Lower leg skin (tissue), 4 donors: ENCODE data around the gene ST6GALNAC2. TPM values are rescaled to one million over a fixed set of nuclear protein-coding genes. Genes with fewer than 3 reads are reported as not detected.

Source experiments
- DNase-seq, 2 donors: peaks; one replicate each; pipeline ENCODE4 v3.0.0-alpha.2; 2019; ENCODE audit warnings: low spot score in 2 of 2
- H3K4me3 ChIP-seq: fragments of 200-600 bp; sonication (generic); 2 replicates; pipeline ENCODE4 v1.5.1; 2017; ENCODE audit warnings: mild to moderate bottlenecking, low read depth; ENCODE audit not compliant: poor library complexity, severe bottlenecking
- CTCF ChIP-seq, 3 donors: fragments of 450-650 bp; IDR thresholded peaks; one replicate each; pipeline ENCODE4 v1.5.1; 2016; ENCODE audit warnings: antibody characterized with exemption in 3 of 3, mild to moderate bottlenecking in 3 of 3, moderate library complexity in 2 of 3
- POLR2A ChIP-seq, 2 donors: fragments of 450-650 bp; IDR thresholded peaks; one replicate each; pipeline ENCODE4 v1.6.1; 2016 to 2017; ENCODE audit warnings: antibody characterized with exemption in 2 of 2, mild to moderate bottlenecking in 1 of 2, moderate library complexity in 1 of 2
- WGBS, 2 donors: methylation state at CpG; one replicate each; pipeline ENCODE4 v1.1.5; 2018; 5-methylcytosine and 5-hydroxymethylcytosine counted together
- intact Hi-C: fragments of 100-400 bp; cut with DNase I; formaldehyde crosslinking; loops from one replicate; pipeline ENCODE4 v1.15.0; 2023; ENCODE audit warnings: low total_unique reads
- total RNA-seq, 4 donors: library from RNA; depleted of rRNA; stranded (reverse); fragments of >200 nt; gene quantifications; one replicate each; pipeline ENCODE4 v1.1.0, GENCODE V29; 2016

Gene ST6GALNAC2
- total RNA-seq, 4 donors from 2014 or later = 64.8 to 101 (median 76.5) TPM

- no peak for TF ChIP-seq CTCF (IDR thresholded peaks at IDR 0.05)
- TF ChIP-seq POLR2A (IDR thresholded peaks at IDR 0.05) = no peak
- intact Hi-C loops = no loop called here
Measured at GRCh38 chr17:76543482-76543825, 42.2 kb downstream of the ST6GALNAC2 start.

GRCh38 chr17:76542984-76543383, 42.7 kb downstream of the ST6GALNAC2 start:
- 60 to 64% methylated on average over 6 to 8 of the region's 8 CpGs for WGBS, 2 donors
- DNase-seq = no peak
- TF ChIP-seq POLR2A (IDR thresholded peaks at IDR 0.05) (no peak), CTCF (IDR thresholded peaks at IDR 0.05) (no peak)
- no peak overlapping the region for H3K4me3 ChIP-seq
- intact Hi-C loops = no loop called here

More at GRCh38 chr17:76543482-76543825, 42.2 kb downstream of the ST6GALNAC2 start:
- H3K4me3 ChIP-seq = no peak overlapping the region
- no peak for DNase-seq
- 54 to 81% methylated on average over 6 of the region's 6 CpGs for WGBS, 2 donors

- 66 to 79% methylated on average over 10 of the region's 10 CpGs for WGBS, 2 donors
- intact Hi-C loops = no loop called here
- TF ChIP-seq POLR2A (IDR thresholded peaks at IDR 0.05) = no peak
- TF ChIP-seq CTCF (IDR thresholded peaks at IDR 0.05) = no peak
- DNase-seq = peak in 1 of 2 donors; percentile 83
- H3K4me3 ChIP-seq = no peak overlapping the region
Measured at GRCh38 chr17:76542566-76542971, 43.1 kb downstream of the ST6GALNAC2 start.

GRCh38 chr17:76541739-76542454, 43.8 kb downstream of the ST6GALNAC2 start:
- TF ChIP-seq CTCF (IDR thresholded peaks at IDR 0.05) (no peak), POLR2A (IDR thresholded peaks at IDR 0.05) (no peak)
- intact Hi-C loops = no loop called here
- H3K4me3 ChIP-seq = no peak overlapping the region
- 80 to 83% methylated on average over 10 of the region's 10 CpGs for WGBS, 2 donors
- no peak for DNase-seq

- H3K4me3 ChIP-seq = no peak overlapping the region
- intact Hi-C loops = no loop called here
- DNase-seq = peak; percentile 93 to 98
- TF ChIP-seq POLR2A (IDR thresholded peaks at IDR 0.05) (no peak), CTCF (IDR thresholded peaks at IDR 0.05) (no peak)
- WGBS, 2 donors = 7 to 18% methylated on average over 25 to 26 of the region's 27 CpGs
Measured at GRCh38 chr17:76540381-76541300, 45.0 kb downstream of the ST6GALNAC2 start.
